Stimulated activated CD8-positive, alpha-beta memory T cell treated with anti-CD3 and anti-CD28 coated beads, Interleukin-7, amount 100 ng/mL, for 1 hour (primary cell): Measurements from ENCODE around the gene LCLAT1.

ENCODE experiments used
- DNase-seq, 2 donors: peaks; one replicate each; pipeline ENCODE4 v3.0.0-alpha.2; 2020; ENCODE audit warnings: low read depth in 2 of 2

Gene LCLAT1

DNA sequence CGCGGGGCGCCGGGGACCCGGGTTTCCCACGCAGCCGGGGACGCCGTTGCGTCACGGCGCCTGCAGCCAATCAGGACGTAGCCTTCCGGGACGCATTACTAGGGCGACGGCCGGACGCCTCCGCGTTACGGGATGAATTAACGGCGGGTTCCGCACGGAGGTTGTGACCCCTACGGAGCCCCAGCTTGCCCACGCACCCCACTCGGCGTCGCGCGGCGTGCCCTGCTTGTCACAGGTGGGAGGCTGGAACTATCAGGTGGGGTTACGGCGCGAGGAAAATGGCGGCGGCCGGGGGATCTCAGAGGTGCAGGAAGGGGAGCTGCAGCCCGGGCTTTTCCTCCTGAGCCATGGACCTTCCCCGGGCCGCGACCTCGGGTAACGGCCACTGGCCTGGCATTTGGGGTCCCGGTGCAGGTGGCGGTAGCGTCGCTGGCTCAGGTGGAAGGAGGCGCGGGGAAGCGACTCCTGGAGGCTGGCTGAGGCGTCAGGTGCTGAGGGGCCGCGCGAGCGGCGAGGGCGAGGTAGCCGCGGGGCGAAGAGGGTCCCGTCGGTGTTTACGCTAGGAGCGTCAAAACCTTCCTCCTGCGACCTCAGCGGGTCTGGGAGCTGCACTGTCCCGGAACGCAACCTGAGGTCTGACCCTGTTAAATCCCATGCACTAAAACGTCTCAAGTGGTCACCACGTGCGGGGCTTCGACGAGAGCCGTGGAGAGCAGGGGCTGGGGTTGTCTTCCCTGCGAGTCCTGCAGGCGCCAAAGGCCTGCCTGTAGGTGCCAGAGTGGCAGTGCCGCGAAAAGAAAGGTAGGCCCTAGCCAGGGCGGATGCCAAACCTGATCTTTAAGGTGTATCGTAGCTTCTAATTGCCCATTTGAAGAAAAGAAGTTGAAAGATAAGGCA lies at the start of gene LCLAT1:
TSS of gene LCLAT1 (plus strand) at position 98 of the 897 bp plus-strand sequence. CDS start 78,345 bp downstream, outside the sequence.
- DNase-seq = peak; percentile 62 to 70

DNA sequence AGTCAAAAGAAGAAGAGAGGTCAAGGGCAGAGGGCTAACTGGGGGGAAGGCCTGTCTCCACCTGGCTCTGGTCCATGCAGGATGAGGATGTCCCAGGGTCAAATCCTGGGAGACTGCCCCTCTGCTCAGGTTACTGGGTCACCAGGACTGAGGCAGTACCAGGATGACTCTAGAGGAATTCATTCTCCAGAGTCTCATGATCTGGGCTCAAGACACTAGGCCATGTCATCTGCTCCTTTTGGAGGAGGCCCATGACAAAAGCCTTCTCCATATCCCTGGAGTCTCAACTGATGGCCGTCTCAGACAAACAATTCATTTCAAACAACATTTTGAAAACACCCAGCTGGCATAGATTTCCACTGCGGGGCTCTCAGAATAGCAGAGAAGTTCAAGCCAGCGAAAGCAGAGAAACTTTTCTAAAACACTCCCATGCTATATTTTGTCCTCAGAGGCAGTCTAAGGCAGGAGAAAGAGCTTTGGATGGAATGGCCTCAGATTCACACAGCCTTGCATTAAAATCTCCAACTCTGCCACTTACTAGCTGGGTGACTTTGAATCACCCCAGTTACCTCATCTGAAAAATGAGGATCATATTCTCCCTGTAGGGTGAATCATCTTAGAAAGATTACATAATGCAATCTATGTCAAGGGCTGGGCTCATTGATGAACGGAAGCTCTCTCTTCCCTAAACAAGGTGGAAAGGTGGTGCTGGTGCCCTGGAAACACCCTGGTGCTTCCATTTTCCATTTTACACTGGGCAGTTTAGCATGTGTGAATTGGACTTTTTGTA lies 48.8 kb upstream of the LCLAT1 start:
- no peak for DNase-seq

DNA sequence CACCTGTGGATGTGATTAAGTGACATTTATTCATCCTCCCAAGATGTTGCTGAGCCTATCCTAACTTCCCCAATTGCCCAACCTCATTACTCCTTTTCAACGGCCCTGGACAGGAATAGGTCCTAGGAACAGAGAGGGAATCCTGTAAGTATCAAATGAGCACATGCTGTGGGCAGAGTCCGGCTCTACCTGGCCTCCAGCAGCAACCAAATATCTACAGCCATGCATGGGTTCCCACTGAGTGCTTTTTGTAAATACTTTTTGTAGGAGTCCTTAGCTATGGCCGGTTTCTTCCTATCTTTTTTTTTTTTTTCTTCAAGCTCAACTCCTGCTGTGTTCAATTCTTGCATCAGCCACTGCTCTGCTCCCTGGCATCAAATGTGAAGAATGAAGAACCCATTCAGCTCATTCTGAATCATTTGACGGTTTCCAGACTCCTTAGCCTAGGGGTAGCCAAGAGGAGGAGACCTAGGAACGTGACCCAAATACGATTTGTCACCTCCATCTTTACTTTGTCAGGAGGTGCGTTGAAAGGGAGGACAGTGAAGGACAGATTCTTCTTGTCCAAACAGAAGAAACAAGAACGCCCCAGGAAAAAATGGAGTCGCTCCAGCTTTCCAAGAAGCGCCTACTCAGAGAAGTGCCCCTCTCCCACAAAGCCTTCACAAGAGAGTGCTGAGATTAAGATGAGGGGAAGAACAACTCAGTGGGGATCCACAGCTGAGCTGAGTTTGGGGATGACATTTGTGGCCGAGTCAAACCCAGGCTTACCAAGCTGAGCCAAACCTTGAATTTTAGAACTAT lies 46.7 kb upstream of the LCLAT1 start:
- no peak for DNase-seq

DNA sequence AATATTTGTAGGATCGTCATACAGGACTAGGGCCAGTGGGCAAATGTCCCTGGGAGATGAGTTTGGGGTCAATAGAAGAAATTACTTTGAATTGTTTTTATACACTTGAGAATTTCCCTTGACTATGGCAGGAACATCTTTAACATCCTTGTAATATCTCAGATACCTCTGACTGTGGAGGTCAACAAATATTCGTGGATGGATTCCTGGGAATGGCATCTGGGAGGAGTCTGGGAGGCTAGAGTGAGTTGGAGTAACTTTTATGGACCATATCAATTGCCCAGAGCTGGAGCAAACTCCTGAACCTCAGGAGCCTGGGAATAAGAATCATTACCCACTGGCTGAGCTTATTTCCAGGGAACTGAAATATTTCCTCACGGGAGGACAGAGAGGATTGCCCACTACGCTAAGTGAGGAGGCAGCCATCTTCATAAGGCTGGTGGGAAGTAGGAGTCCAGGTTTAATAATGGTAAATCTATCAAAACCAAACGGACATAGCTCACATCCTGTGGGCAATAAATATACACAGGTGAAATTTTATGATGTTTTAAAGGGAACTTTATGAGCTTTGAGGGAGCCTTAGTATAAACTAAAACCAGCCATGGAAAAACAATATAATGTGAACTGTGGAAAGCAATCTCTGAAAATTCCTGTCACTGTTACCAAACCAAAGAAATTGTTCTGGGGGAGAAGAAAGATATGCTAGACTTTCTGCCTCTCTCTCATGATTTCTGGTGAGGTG lies 44.4 kb upstream of the LCLAT1 start:
- DNase-seq = no peak

DNA sequence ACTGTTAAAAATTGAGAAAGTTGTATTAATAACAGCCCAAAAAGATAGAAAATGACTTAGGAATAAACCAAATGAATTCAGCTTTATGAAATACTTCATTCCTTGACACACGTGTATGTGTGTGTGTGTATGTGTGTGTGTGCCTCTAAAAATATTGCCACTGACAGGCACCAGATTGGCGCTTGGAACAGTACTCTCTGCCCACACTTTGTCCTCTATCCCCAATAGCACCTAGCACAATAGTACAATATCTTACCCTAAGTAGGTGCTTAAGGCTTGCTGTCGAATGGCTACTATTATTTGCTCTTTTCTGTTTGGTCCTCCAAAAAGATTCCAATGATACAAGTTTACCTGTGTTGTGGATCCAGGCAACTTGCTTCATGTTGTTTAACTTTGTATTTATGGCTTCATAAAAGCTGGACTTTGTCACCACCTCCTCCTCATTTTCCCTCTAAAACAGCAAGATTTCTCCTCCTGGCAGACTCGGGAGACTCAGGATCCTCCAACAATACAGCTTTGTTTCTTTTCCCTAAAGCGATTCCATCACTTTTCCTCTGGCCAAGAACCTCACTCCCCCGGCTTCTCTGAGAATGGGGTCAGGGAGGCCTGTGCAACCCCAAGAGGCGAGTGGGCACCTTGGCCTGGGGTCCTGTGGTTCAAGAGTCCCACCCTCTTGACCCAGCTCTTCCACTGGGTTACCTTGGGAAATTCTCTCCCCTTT lies 43.3 kb upstream of the LCLAT1 start:
- DNase-seq = no peak

DNA sequence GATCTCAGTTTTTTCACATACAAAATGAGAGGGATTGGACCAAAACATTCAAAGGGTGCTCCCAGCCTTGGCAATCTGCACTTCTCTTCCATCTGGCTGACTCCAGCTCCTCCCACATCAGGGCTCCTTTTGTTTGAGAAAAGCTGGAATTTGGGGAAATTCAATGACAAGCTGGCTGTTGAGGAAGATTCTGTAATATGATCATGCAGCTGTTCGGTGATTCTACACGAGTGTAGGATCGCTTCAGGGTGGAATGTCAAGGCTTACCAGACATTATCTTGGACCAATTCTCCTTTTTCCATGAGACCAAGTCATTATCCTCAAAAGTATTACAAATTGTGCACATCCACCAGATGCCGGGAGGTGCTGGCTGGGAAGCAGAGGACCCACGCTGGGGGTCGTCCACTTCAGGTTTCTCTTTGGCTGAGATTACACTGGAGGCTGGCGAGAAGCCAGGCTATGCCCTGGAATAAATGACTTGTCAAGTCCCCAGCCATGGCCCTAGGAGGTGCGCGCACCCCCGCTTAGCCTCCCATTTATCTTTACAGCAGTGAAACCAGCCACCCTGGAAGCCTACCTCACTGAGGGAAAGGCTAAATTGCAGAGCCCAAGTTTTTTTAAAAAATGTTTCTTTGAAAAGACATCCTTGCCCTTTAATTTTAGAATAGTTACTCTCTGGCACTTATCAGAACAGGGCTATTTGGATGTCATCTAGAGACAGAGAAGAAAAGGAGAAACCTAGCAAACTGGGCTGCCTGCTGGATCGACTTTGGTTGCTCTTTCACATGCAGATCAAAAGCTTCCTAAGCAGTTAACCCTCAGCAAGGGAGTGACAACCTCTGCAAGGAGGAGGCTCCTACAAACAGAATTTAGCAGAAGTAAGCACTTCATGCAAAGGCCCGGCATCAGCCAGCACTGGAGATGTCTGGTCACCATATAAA lies 42.5 kb upstream of the LCLAT1 start:
- no peak for DNase-seq

DNA sequence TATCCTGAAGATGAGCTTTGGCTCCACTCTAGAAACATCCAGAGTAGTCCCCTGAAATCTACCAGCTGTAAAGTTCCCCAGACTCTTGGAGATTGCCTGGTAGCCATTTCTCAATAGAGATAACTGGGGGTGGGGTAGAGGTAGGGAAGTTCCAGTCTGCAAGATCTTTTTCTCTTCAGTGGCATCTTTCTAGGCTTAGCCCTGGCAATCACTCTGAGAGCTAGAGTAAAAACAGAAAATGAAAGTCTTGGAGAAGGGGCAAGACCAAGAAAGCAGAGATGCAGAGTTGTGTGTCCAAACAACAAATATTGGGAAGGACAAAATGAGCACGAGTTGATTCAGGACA lies 41.8 kb upstream of the LCLAT1 start:
- no peak for DNase-seq

DNA sequence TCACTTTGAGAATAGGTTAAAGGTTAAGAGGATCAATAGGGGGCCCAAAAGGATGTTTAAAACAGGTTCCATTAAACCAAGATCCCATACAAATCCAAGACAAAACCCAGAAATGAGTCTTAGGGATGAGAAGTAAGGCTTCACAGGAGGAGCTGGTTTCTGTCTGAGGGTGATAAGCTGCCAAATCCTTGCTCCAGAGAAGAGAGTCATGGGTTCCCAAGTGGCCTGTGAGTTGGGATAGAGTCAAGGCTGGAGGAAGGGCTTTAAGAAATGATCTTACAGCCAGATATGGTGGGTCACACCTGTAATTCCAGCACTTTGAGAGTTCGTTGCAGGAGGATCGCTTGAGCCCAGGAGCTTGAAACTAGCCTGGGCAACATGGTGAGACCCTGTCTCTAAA lies 40.2 kb upstream of the LCLAT1 start:
- no peak for DNase-seq

DNA sequence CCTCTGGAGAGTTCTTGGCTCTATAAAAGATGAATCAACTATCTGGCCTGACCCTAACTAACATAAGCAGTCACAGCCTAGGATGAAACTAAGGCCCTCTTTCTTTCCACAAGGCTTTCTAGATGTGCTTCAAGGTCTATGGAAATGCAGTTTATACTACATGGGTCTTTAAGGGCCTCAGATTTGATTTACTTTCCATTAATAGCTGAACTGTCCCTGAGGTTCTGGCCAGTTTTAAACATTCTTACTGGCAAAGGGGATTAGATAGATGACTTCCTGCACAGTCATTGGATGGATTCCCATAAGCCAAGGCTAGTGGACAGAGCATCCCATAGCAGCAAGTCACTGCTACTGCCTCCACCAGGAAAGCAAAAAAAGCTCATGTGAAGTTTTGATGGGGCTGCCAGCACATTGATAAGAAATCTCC lies 38.1 kb upstream of the LCLAT1 start:
- DNase-seq = no peak

DNA sequence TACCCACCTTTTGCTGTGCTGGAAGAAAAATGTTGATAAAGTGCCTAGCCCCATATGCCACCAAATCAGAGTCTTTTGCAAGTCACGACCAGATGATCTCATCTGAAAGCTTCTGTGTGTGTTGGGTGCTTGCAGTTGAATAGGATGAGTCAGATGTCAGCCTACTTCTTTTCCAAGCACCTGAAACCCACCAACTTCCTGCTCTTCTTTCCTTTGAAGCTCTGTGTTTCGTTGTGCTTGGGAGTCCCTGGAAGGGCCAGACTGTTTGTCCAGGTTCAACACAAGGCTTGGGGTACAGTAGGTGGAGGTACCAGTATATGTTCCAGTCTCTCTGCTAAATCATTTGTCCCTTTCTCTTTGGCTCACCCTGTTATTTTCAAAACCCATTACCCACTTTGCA lies 36.8 kb upstream of the LCLAT1 start:
- DNase-seq = no peak

DNA sequence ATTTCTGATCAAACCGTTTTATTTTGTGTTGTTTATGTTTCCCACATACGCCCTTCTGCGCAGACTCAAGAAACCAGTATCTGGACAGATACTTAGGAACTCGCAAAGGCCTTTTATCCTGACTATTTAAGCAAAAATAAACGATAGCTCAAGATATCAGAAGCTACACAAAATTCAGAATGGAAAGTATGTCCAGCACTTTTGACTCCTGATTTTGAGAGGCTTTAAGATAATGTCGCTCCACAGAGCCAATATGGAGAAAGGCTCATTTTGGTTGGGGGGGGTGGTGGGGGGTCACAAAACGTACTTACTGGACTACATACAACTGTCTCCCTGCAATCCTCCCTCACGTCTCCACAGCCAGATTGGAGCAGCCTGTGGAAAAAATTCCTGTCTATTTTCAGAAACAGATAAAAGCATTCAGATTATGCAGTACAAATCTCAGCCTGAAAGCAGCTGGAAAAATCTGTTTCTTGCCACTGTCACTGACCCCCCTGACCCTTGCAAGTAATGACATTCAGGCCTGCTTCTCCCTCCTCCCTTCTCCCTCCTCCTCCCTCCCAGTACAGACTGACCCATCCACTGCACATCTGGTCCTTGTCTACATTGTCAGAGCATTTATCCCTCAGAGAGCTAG lies 34.9 kb upstream of the LCLAT1 start:
- DNase-seq = no peak

DNA sequence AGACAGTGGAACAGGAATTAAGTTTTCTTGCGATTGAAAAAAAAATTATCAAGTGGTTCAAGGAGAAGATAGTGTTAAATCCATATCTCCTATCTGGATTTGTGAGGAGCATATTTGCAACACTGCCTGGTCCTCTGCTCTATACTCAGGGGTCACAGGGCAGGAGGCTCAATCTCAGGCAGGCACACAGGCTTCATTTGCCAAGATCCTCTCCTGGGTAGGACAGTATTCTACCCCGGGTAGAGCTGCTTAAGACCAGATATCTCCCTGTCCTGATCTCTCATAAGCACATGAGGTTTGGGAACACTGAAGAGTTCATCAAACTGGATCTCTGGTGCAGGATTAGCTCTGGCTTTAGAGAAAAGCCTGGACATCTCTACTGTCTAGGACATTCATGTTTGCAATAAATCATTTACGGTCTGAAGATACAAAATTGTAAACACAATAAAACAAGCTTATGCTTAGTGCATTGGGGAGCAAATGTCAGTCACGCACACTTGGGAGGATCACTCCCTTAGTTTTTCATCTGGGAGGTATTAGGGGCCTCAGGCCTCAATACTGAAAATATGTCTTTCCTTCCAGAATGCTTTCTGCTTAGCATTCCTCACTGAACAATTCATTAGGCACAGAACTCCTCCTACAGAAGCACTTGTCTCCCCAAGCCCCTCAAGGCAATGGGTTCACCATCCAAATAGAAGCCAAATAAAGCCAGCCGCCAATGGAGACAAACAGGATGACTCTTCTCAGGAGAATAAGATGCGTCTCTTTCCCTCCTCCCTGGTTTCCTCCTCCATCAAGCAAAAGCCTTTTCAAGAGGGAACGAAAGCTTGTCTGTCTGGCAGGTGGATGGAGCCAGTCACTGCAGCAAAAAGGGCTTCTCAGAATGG lies 34.1 kb upstream of the LCLAT1 start:
- no peak for DNase-seq

DNA sequence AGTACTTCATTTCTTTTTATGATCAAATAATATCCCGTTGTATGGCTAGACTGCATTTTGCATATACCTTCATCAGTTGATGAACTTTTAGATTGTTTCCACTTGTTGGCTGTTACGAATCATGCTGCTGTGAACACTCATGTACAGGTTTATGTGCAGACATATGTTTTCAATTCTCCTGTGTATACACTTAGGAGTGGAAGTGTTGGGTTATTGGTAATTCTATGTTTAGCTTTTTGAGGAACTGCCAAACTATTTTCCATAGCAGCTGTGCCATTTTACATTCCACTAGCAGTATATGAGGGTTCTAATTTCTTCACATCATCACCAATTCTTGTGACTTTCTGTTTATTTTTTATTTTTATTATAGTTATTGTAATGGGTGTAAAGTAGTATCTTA lies 32.1 kb upstream of the LCLAT1 start:
- no peak for DNase-seq

DNA sequence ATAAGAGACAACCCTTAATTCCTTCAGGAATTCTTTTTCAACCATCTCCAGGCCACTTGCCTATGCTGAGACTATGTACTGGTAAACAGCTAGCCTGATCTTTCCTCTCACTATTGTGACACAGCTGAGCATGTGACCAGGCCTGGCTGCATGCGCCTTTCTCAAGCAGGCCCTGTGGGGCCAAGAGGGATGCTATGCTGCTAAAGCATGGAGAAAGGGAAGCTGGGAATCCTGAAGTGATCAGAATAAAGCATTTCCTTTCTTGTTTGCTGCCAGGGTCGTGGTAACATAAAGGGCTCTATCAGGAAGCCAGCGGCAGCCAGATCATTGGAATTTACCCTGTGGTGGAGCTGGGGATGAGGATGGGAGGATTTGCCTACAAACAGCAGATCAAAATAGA lies 29.8 kb upstream of the LCLAT1 start:
- DNase-seq = no peak

DNA sequence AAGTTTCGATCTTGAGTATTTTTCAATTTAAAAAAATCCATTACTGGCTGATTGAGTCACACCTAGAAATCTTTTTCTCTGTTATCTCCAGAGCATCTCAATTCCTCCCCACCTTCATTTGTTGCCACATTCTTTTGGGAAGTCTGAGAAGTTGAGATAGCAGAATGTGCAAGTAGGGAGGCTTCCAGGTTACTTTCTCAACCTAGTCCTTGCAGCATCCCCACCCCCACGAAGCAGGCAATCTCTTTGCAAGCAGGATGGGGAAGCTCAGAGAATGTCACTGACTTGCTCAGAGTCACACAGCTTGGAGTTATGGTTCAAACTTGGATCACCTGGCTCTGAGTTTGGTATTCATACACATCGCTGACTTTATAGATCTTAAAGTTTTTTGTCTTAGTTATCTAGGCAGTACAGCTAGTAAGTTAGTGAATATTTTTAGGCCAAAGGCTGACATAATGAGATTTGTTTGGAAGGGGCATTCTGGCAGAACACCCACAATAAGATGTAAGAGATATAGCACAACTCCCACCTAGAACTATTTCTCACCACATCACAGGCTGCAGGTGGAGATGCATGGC lies 25.9 kb upstream of the LCLAT1 start:
- no peak for DNase-seq

DNA sequence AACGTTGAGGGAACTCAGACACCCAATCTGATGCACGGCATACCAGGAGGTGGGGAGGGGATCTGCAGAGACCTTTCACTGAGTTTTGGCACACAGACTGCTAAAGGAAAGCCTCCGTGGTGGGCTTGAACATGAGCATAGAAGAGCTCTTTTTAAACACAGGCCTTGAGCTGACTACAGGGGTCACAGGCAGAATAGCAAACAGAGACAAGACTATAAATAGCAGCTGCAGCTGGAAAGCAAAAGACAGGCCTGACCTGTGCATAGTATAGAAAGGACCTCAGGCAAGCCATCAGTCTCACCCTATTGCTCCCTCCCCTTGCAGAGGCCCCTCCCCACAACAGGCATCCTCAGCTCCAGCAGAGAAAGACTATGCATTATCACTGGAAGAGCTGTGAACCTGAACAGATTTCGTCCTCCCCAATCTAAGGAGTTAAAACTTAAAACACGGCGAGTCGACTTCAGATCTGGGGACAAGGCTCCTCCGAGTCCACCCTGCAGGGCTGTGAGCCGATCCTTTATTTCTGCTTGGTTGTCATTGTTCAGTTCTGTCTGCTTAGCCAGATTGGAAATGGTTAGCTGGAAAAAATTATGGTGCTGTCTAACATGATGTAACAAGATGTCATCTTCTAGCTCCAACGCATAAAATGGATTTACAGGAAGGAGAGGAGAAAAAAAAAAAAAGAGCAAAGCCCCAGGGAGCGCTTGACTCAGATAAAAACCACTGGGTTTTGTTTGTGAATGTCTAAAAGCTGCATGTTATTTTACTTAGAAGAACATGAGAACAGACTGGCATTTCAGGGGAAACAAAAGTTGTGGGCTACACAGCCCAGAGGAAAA lies 25.2 kb upstream of the LCLAT1 start:
- no peak for DNase-seq
